HepG2 (cell line): ENCODE data around the gene PCYT2. TPM values are rescaled to one million over a fixed set of nuclear protein-coding genes. Genes with fewer than 3 reads are reported as not detected.

Source experiments
- CBX5 ChIP-seq: sonication (generic); formaldehyde crosslinking; IDR thresholded peaks from 2 replicates; pipeline ENCODE4 v1.4.0; 2020; ENCODE audit warnings: missing genetic modification reagents, borderline replicate concordance
- ELF1 ChIP-seq: sonication (generic); formaldehyde crosslinking; IDR thresholded peaks from 2 replicates; pipeline ENCODE4 v1.4.0; 2020; ENCODE audit warnings: missing genetic modification reagents
- GTF2F1 ChIP-seq: fragments of 150-350 bp; IDR thresholded peaks from 2 replicates; pipeline ENCODE4 v1.6.1; 2014; ENCODE audit warnings: low read length
- KAT7 ChIP-seq: IDR thresholded peaks from 2 replicates; pipeline ENCODE4 v1.6.1; 2018; ENCODE audit warnings: borderline replicate concordance, missing compliant biosample characterization
- NCOA1 ChIP-seq: sonication (generic); formaldehyde crosslinking; IDR thresholded peaks from 2 replicates; pipeline ENCODE4 v1.9.0; 2021; ENCODE audit warnings: missing genetic modification reagents
- POLR2AphosphoS2 ChIP-seq: IDR thresholded peaks from 2 replicates; pipeline ENCODE4 v1.6.1; 2011; ENCODE audit warnings: low read depth, low read length, improper control_type of control experiment
- REL ChIP-seq: sonication (generic); formaldehyde crosslinking; conservative IDR thresholded peaks from 2 replicates; pipeline ENCODE4 v1.8.0; 2022; ENCODE audit warnings: mild to moderate bottlenecking, missing genetic modification reagents, moderate library complexity
- REPIN1 ChIP-seq: sonication (generic); formaldehyde crosslinking; IDR thresholded peaks from 2 replicates; pipeline ENCODE4 v1.8.0; 2022; ENCODE audit warnings: missing genetic modification reagents, low read depth, mild to moderate bottlenecking, borderline replicate concordance
- REST ChIP-seq, 2 experiments: IDR thresholded peaks; 2 replicates each; pipeline ENCODE4 v1.6.1; 2011 to 2012; ENCODE audit warnings: low read length in 2 of 2, borderline replicate concordance in 1 of 2, low read depth in 1 of 2, mild to moderate bottlenecking in 1 of 2, moderate library complexity in 1 of 2
- SKI ChIP-seq: fragments of 450-650 bp; IDR thresholded peaks from one replicate; pipeline ENCODE4 v1.6.1; 2018; ENCODE audit warnings: mild to moderate bottlenecking; ENCODE audit not compliant: partially characterized antibody
- SNAPC2 ChIP-seq: sonication (generic); formaldehyde crosslinking; IDR thresholded peaks from 2 replicates; pipeline ENCODE4 v1.8.1; 2022; ENCODE audit warnings: mild to moderate bottlenecking, missing genetic modification reagents
- TFE3 ChIP-seq: IDR thresholded peaks from 2 replicates; pipeline ENCODE4 v1.6.1; 2016
- ZBTB10 ChIP-seq: sonication (generic); formaldehyde crosslinking; IDR thresholded peaks from 2 replicates; pipeline ENCODE4 v1.4.0; 2020; ENCODE audit warnings: missing genetic modification reagents, borderline replicate concordance
- ZFP41 ChIP-seq: sonication (generic); formaldehyde crosslinking; IDR thresholded peaks from 2 replicates; pipeline ENCODE4 v1.4.0; 2020; ENCODE audit warnings: mild to moderate bottlenecking, missing genetic modification reagents, borderline replicate concordance
- ZMYM3 ChIP-seq: sonication (generic); formaldehyde crosslinking; IDR thresholded peaks from 2 replicates; pipeline ENCODE4 v1.5.1; 2020; ENCODE audit warnings: mild to moderate bottlenecking, missing genetic modification reagents
- ZNF101 ChIP-seq: sonication (generic); formaldehyde crosslinking; IDR thresholded peaks from 2 replicates; pipeline ENCODE4 v1.4.0; 2020; ENCODE audit warnings: mild to moderate bottlenecking, low read depth, missing genetic modification reagents, borderline replicate concordance
- ZNF207 ChIP-seq: fragments of 450-650 bp; IDR thresholded peaks from 2 replicates; pipeline ENCODE4 v1.6.1; 2016; ENCODE audit warnings: antibody characterized with exemption, borderline replicate concordance
- ZNF33A ChIP-seq: sonication (generic); formaldehyde crosslinking; IDR thresholded peaks from 2 replicates; pipeline ENCODE4 v1.5.1; 2020; ENCODE audit warnings: missing genetic modification reagents, mild to moderate bottlenecking, moderate library complexity, borderline replicate concordance
- ZNF432 ChIP-seq: sonication (generic); formaldehyde crosslinking; IDR thresholded peaks from 2 replicates; pipeline ENCODE4 v1.5.0; 2020; ENCODE audit warnings: missing genetic modification reagents, mild to moderate bottlenecking, borderline replicate concordance
- ZNF496 ChIP-seq: sonication (generic); formaldehyde crosslinking; IDR thresholded peaks from 2 replicates; pipeline ENCODE4 v1.8.1; 2023; ENCODE audit warnings: mild to moderate bottlenecking, moderate library complexity, missing genetic modification reagents; ENCODE audit not compliant: insufficient replicate concordance
- ZNF543 ChIP-seq: sonication (generic); formaldehyde crosslinking; IDR thresholded peaks from 2 replicates; pipeline ENCODE4 v1.4.0; 2020; ENCODE audit warnings: mild to moderate bottlenecking, missing genetic modification reagents
- ZNF549 ChIP-seq: sonication (generic); formaldehyde crosslinking; IDR thresholded peaks from 2 replicates; pipeline ENCODE4 v1.5.0; 2020; ENCODE audit warnings: missing genetic modification reagents
- polyA plus RNA-seq, 8 experiments: library from polyadenylated mRNA; depleted of rRNA in 3 of 8; stranded (reverse) in 7 of 8; unstranded in 1 of 8; fragments of >200 nt; fragmentation: Illumina TruSeq in 4 of 8; extraction: Trizol in 4 of 8; gene quantifications; 2 replicates each; pipeline versions ENCODE4 v1.2.1 to v1.2.3, GENCODE V29; 2011 to 2016; ENCODE audit warnings: low read depth in 4 of 8, missing spikeins in 1 of 8, mixed read lengths in 1 of 8; ENCODE audit not compliant: insufficient read depth in 1 of 8
- total RNA-seq, 5 experiments: library from RNA; depleted of rRNA; stranded (reverse); fragments of >200 nt; fragmentation: Illumina TruSeq; extraction: Trizol; gene quantifications; 2 replicates each; pipeline ENCODE4 v1.2.3, GENCODE V29; 2016; ENCODE audit warnings: low read depth in 1 of 5

Gene PCYT2
- total and polyA plus RNA-seq, 2 of the 13 experiments (the other 11 are each of a cell fraction or from before 2014, with no cell fraction given): 147 to 297 TPM

GRCh38 chr17:81860756-81861568 is 50.2 kb downstream of the PCYT2 start (continued):
- TF ChIP-seq ZFP41 (CRISPR knock-in tag) (no peak; the same call in none of the 2 replicates), ZMYM3 (CRISPR knock-in tag) (0 out of 2 replicates have a peak, but pooled peaks have one; percentile 13), NCOA1 (CRISPR knock-in tag) (no peak), CBX5 (CRISPR knock-in tag) (peak; percentile 86; the same call in 1 of the 2 replicates), TFE3 (peak; percentile 83), GTF2F1 (no peak), ZBTB10 (CRISPR knock-in tag) (no peak; the same call in 1 of the 2 replicates), ZNF496 (CRISPR knock-in tag) (no peak), ZNF101 (no peak), POLR2AphosphoS2 (peak; percentile 82; the same call in 1 of the 2 replicates), ZNF207 (no peak), REST (IDR thresholded peaks at IDR 0.05; ENCODE audit: borderline replicate concordance in 1 of 2, low read depth in 1 of 2, low read length in 2 of 2) (peak in 1 of 2 experiments; percentile 52; a peak in 1 of 4 replicates), KAT7 (CRISPR knock-in tag) (peak; percentile 44; the same call in 1 of the 2 replicates), ZNF549 (CRISPR knock-in tag) (no peak), REPIN1 (peak; percentile 31; the same call in 1 of the 2 replicates), ZNF543 (CRISPR knock-in tag) (peak; percentile 26; the same call in 1 of the 2 replicates), REL (peak; percentile 85; the same call in 1 of the 2 replicates), SKI (peak; percentile 54), ELF1 (CRISPR knock-in tag) (peak; percentile 88), ZNF33A (CRISPR knock-in tag) (no peak), ZNF432 (CRISPR knock-in tag) (no peak), SNAPC2 (CRISPR knock-in tag) (no peak)
